Body of pancreas (tissue), 4 donors: Measurements from ENCODE around the gene PDHB. TPM values are rescaled to one million over a fixed set of nuclear protein-coding genes. Genes with fewer than 3 reads are reported as not detected.
"Not testable (repeated sequence)": the region's sequence is repeated elsewhere in the genome, so short reads cannot be mapped to it uniquely, and the experiment has no call there.

Source experiments
- ATAC-seq: fragments of 150-250 bp; one replicate; pipeline ENCODE4 v1.9.1; 2016
- DNase-seq, 4 donors: peaks; one replicate each; pipeline ENCODE4 v3.0.0-alpha.2; 2019
- H3K27ac ChIP-seq, 4 donors: fragments of 200-600 bp; sonication (generic); 1 replicate in 3 of 4; 2 replicates in 1 of 4; pipeline versions ENCODE4 v1.5.1 to v1.6.1; 2016 to 2019; ENCODE audit warnings: mild to moderate bottlenecking in 1 of 4, mixed read lengths in 1 of 4, moderate library complexity in 1 of 4
- H3K27me3 ChIP-seq, 2 donors: fragments of 200-600 bp; sonication (generic); one replicate each; pipeline ENCODE4 v1.6.0; 2016; ENCODE audit warnings: mild to moderate bottlenecking in 1 of 2
- H3K36me3 ChIP-seq, 2 donors: fragments of 200-600 bp; sonication (generic); replicated peaks in 1 of 2; 2 replicates each; pipeline ENCODE4 v1.5.1; 2016; ENCODE audit warnings: low read depth in 2 of 2; ENCODE audit not compliant: insufficient read depth in 1 of 2
- H3K4me1 ChIP-seq: fragments of 200-600 bp; sonication (generic); one replicate; pipeline ENCODE4 v1.6.0; 2016
- H3K4me3 ChIP-seq, 2 donors: fragments of 200-600 bp; sonication (generic); 1 replicate in 1 of 2; 2 replicates in 1 of 2; pipeline ENCODE4 v1.5.1; 2016 to 2019
- H3K9me3 ChIP-seq, 3 donors: fragments of 200-600 bp; sonication (generic); 1 replicate in 2 of 3; 2 replicates in 1 of 3; pipeline ENCODE4 v1.5.1; 2016
- POLR2A ChIP-seq, 3 donors: fragments of 450-650 bp; IDR thresholded peaks; one replicate each; pipeline ENCODE4 v1.6.1; 2016; ENCODE audit warnings: antibody characterized with exemption in 3 of 3, mild to moderate bottlenecking in 2 of 3
- WGBS, 2 donors: methylation state at CpG; one replicate each; pipeline ENCODE4 v1.1.5; 2017; 5-methylcytosine and 5-hydroxymethylcytosine counted together
- intact Hi-C: fragments of 100-400 bp; cut with DNase I; formaldehyde crosslinking; loops from one replicate; pipeline ENCODE4 v1.15.1; 2023
- total RNA-seq, 2 donors: library from RNA; depleted of rRNA; stranded (reverse); fragments of >200 nt; gene quantifications; one replicate each; pipeline ENCODE4 v1.1.0, GENCODE V29; 2016
- TF ChIP-seq, protein P1 (sequence below), 7 experiments: fragments of 450-650 bp in 4 of 7; fragments of 200-600 bp in 3 of 7; sonication (generic) in 3 of 7; IDR thresholded peaks; one replicate each; pipeline ENCODE4 v1.5.1; 2016 to 2019; ENCODE audit warnings: antibody characterized with exemption in 7 of 7

PDHB gene
- total RNA-seq, 2 donors from 2014 or later, result 23.4 to 32.7 TPM

GRCh38 chr3:58441514-58442450 is 8.2 kb upstream of the PDHB start:
- ATAC-seq, result no peak
- DNase-seq, result no peak
- Histone ChIP-seq H3K27me3 (no peaks in the 10 kb centered on the region), H3K4me1 (no peaks in the 10 kb centered on the region), H3K9me3 (no peaks in the 10 kb centered on the region), H3K27ac (no peak overlapping the region), H3K36me3 (no peaks in the 10 kb centered on the region), H3K4me3 (no peak overlapping the region)
- no peak for TF ChIP-seq POLR2A (IDR thresholded peaks at IDR 0.05)
- TF ChIP-seq, protein P1, sequence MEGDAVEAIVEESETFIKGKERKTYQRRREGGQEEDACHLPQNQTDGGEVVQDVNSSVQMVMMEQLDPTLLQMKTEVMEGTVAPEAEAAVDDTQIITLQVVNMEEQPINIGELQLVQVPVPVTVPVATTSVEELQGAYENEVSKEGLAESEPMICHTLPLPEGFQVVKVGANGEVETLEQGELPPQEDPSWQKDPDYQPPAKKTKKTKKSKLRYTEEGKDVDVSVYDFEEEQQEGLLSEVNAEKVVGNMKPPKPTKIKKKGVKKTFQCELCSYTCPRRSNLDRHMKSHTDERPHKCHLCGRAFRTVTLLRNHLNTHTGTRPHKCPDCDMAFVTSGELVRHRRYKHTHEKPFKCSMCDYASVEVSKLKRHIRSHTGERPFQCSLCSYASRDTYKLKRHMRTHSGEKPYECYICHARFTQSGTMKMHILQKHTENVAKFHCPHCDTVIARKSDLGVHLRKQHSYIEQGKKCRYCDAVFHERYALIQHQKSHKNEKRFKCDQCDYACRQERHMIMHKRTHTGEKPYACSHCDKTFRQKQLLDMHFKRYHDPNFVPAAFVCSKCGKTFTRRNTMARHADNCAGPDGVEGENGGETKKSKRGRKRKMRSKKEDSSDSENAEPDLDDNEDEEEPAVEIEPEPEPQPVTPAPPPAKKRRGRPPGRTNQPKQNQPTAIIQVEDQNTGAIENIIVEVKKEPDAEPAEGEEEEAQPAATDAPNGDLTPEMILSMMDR (IDR thresholded peaks at IDR 0.05), result no peak
- 72 to 75% methylated on average over 4 of the region's 4 CpGs for WGBS, 2 donors
- intact Hi-C loops, result no loop called here

DNA sequence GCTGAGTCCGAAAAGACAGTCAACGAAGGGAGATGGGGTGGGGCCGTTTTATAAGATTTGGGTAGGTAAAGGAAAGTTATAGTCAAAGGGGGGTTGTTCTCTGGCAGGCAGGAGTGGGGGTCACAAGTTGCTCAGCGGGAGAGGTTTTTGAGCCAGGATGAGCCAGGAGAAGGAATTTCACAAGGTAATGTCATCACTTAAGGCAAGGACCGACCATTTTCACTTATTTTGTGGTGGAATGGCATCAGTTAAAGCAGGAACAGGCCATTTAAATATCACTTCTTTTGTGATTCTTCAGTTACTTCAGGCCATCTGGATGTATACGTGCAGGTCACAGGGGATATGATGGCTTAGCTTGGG is 7.3 kb upstream of the PDHB start:
- H3K27ac ChIP-seq, DNase-seq, H3K4me1 ChIP-seq, intact Hi-C loops, ATAC-seq, H3K27me3 ChIP-seq, H3K36me3 ChIP-seq, H3K9me3 ChIP-seq, H3K4me3 ChIP-seq: not testable (repeated sequence)
- 85 to 92% methylated on average over 6 of the region's 6 CpGs for WGBS, 2 donors

DNA sequence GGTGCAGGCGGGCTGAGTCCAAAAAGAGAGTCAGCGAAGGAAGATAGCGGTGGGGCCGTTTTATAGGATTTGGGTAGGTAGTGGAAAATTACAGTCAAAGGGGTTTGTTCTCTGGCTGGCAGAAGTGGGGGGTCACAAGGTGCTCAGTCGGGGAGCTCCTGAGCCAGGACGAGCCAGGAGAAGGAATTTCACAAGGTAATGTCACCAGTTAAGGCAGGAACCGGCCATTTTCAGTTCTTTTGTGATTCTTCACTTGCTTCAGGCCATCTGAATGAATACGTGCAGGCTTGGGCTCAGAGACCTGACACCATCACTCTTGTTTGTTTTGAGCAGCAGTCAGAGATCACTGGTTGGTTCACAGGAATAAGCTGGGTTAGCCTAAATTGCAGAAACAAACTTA is 3.6 kb upstream of the PDHB start:
- DNase-seq, H3K27ac ChIP-seq, H3K36me3 ChIP-seq, H3K4me3 ChIP-seq, H3K9me3 ChIP-seq, intact Hi-C loops, H3K27me3 ChIP-seq, ATAC-seq: not testable (repeated sequence)
- peaks cover 14% of the 10 kb centered on the region for H3K4me1 ChIP-seq
- 74% methylated on average over 8 of the region's 8 CpGs for WGBS, 2 donors

- peak in 2 of 4 donors; percentile 18 to 26 for DNase-seq
Measured at GRCh38 chr3:58434990-58435389, 1.4 kb upstream of the PDHB start.

GRCh38 chr3:58434511-58434910 is 879 bp upstream of the PDHB start:
- ATAC-seq, result no peak
- no peaks in the 10 kb centered on the region for H3K9me3 ChIP-seq
- H3K4me1 ChIP-seq, result peaks cover 20% of the 10 kb centered on the region
- H3K36me3 ChIP-seq, result peaks cover 0 to 16% of the 10 kb centered on the region in 2 donors
- 87 to 96% methylated on average over 11 of the region's 11 CpGs for WGBS, 2 donors
- no peak for DNase-seq
- H3K27me3 ChIP-seq, result no peaks in the 10 kb centered on the region
- H3K27ac ChIP-seq, result peak overlapping the region in 2 of 4 donors; percentile 83 to 85
- intact Hi-C loops, result no loop called here
- no peak overlapping the region for H3K4me3 ChIP-seq
- TF ChIP-seq POLR2A (IDR thresholded peaks at IDR 0.05), result no peak
- TF ChIP-seq, protein P1 (IDR thresholded peaks at IDR 0.05), result no peak

More at GRCh38 chr3:58434990-58435389, 1.4 kb upstream of the PDHB start:
- Histone ChIP-seq H3K27me3 (no peaks in the 10 kb centered on the region), H3K27ac (peak overlapping the region in 2 of 4 donors; percentile 13 to 83), H3K36me3 (peaks cover 0 to 11% of the 10 kb centered on the region in 2 donors), H3K4me3 (no peak overlapping the region), H3K4me1 (peaks cover 20% of the 10 kb centered on the region), H3K9me3 (no peaks in the 10 kb centered on the region)
- WGBS, 2 donors, result 56 to 68% methylated on average over 1 of the region's 1 CpG
- intact Hi-C loops, result no loop called here
- TF ChIP-seq, protein P1 (IDR thresholded peaks at IDR 0.05), result no peak
- TF ChIP-seq POLR2A (IDR thresholded peaks at IDR 0.05), result no peak
- ATAC-seq, result no peak
